Body of pancreas (tissue), 4 donors: ENCODE data around the gene ADGRD1.

ENCODE experiments used
- CTCF ChIP-seq, 7 experiments: fragments of 450-650 bp in 4 of 7; fragments of 200-600 bp in 3 of 7; sonication (generic) in 3 of 7; IDR thresholded peaks; one replicate each; pipeline ENCODE4 v1.5.1; 2016 to 2019; ENCODE audit warnings: antibody characterized with exemption in 7 of 7
- POLR2A ChIP-seq, 3 donors: fragments of 450-650 bp; IDR thresholded peaks; one replicate each; pipeline ENCODE4 v1.6.1; 2016; ENCODE audit warnings: antibody characterized with exemption in 3 of 3, mild to moderate bottlenecking in 2 of 3

GRCh38 chr12:131153956-131154355, 200.2 kb downstream of the ADGRD1 start:
- TF ChIP-seq POLR2A (IDR thresholded peaks at IDR 0.05): no peak
- TF ChIP-seq CTCF (IDR thresholded peaks at IDR 0.05): no peak
